Loucy (cell line): ENCODE results near the gene PDIA2.

Experiments
- CTCF ChIP-seq: fragments of 200-600 bp; sonication (generic); conservative IDR thresholded peaks from 2 replicates; pipeline ENCODE4 v1.5.1; 2014; ENCODE audit warnings: mild to moderate bottlenecking, antibody characterized with exemption, low read length
- EZH2phosphoT487 ChIP-seq: fragments of 200-600 bp; IDR thresholded peaks from 2 replicates; pipeline ENCODE4 v1.6.1; 2018; ENCODE audit warnings: antibody characterized with exemption, mild to moderate bottlenecking, moderate library complexity, borderline replicate concordance

- TF ChIP-seq CTCF (no peak), EZH2phosphoT487 (no peak)
Measured at GRCh38 chr16:290015-290680, 7.2 kb downstream of the PDIA2 start.
